Right lobe of liver (tissue), 4 donors: ENCODE data around the gene POP4.

Experiments
- CTCF ChIP-seq, 4 donors: fragments of 200-600 bp in 3 of 4; fragments of 450-650 bp in 1 of 4; IDR thresholded peaks; one replicate each; pipeline versions ENCODE4 v1.5.1 to v1.8.0; 2016 to 2022; ENCODE audit warnings: antibody characterized with exemption in 4 of 4, mild to moderate bottlenecking in 2 of 4
- POLR2A ChIP-seq: fragments of 450-650 bp; IDR thresholded peaks from one replicate; pipeline ENCODE4 v1.6.1; 2017; ENCODE audit warnings: antibody characterized with exemption, mild to moderate bottlenecking
- donor health status: DM: no; HTN: no; CAD: no.
- donor health status: DM: no; HTN: no; CAD: no.
- donor health status: DM: no; HTN: yes; CAD: no.

GRCh38 chr19:29620931-29621351, 14.9 kb downstream of the POP4 start:
- TF ChIP-seq CTCF (IDR thresholded peaks at IDR 0.05) = no peak
- no peak for TF ChIP-seq POLR2A
